NCI-H2227 (cell line): ENCODE measurements around the gene ZNF507.
"Not testable (repeated sequence)": the region's sequence is repeated elsewhere in the genome, so short reads cannot be mapped to it uniquely, and the experiment has no call there.

ENCODE experiments used
- DNase-seq: peaks from one replicate; lab custom pipeline; 2025; ENCODE audit not compliant: unreplicated experiment; lab: John Stamatoyannopoulos, UW

ZNF507 gene

GRCh38 chr19:32367063-32367462 lies 21.7 kb downstream of the ZNF507 start:
- DNase-seq: no peak

GRCh38 chr19:32367948-32368536 lies 22.6 kb downstream of the ZNF507 start:
- DNase-seq: no peak

- DNase-seq: no peak
These were observed 23.4 kb downstream of the ZNF507 start for GRCh38 chr19:32368787-32369186.

- no peak for DNase-seq
These were observed 27.5 kb downstream of the ZNF507 start for GRCh38 chr19:32372726-32373517.

- no peak for DNase-seq
These were observed 28.3 kb downstream of the ZNF507 start for GRCh38 chr19:32373585-32374295.

- DNase-seq: not testable (repeated sequence)
These were observed 29.0 kb downstream of the ZNF507 start for GRCh38 chr19:32374362-32374761.

- DNase-seq: not testable (repeated sequence)
These were observed 31.7 kb downstream of the ZNF507 start for GRCh38 chr19:32377088-32377487.

GRCh38 chr19:32380269-32380668 lies 34.9 kb downstream of the ZNF507 start:
- no peak for DNase-seq

GRCh38 chr19:32387701-32388392 lies 42.4 kb downstream of the ZNF507 start:
- no peak for DNase-seq

- DNase-seq: no peak
These were observed 43.0 kb downstream of the ZNF507 start for GRCh38 chr19:32388393-32388855.

- DNase-seq: no peak
These were observed 47.5 kb downstream of the ZNF507 start for GRCh38 chr19:32392901-32393300.

- no peak for DNase-seq
These were observed 50.7 kb downstream of the ZNF507 start for GRCh38 chr19:32396046-32396652.

GRCh38 chr19:32397671-32398101 lies 52.3 kb downstream of the ZNF507 start:
- DNase-seq: no peak

GRCh38 chr19:32401992-32402391 lies 56.6 kb downstream of the ZNF507 start:
- no peak for DNase-seq

- peak; percentile 54 for DNase-seq
These were observed 58.0 kb downstream of the ZNF507 start for GRCh38 chr19:32403291-32403995.

GRCh38 chr19:32404213-32404932 lies 59.0 kb downstream of the ZNF507 start:
- DNase-seq: peak; percentile 75

GRCh38 chr19:32404933-32405430 lies 59.6 kb downstream of the ZNF507 start:
- peak; percentile 95 for DNase-seq

- DNase-seq: peak; percentile 100
These were observed 60.2 kb downstream of the ZNF507 start, which contains the start of gene DPY19L3 for GRCh38 chr19:32405431-32406160. DPY19L3 (plus strand) TSS chr19:32405770; CDS start chr19:32408254, 2,484 bp downstream.
